ENCODE results near the gene MAGEA10.
A peak's percentile ranks its signal among the peaks of the same experiment; 100 is the strongest.
"Not testable (repeated sequence)": the region's sequence is repeated elsewhere in the genome, so short reads cannot be mapped to it uniquely, and the experiment has no call there.

The MAGEA10 gene

GRCh38 chrX:152138388-152138784, at the start of gene MAGEA10:
Gene MAGEA10, minus strand, starts transcription at chrX:152138577. Its CDS starts 2,957 bp downstream, at chrX:152135620.
- DNase-seq, result peak; percentile 25

- DNase-seq, result no peak
These were observed 39.3 kb upstream of the MAGEA10 start for GRCh38 chrX:152177497-152178269.

- DNase-seq, result no peak
These were observed 38.7 kb upstream of the MAGEA10 start for GRCh38 chrX:152177052-152177451.

- DNase-seq, result not testable (repeated sequence)
These were observed 37.5 kb upstream of the MAGEA10 start for GRCh38 chrX:152175892-152176291.

DNA sequence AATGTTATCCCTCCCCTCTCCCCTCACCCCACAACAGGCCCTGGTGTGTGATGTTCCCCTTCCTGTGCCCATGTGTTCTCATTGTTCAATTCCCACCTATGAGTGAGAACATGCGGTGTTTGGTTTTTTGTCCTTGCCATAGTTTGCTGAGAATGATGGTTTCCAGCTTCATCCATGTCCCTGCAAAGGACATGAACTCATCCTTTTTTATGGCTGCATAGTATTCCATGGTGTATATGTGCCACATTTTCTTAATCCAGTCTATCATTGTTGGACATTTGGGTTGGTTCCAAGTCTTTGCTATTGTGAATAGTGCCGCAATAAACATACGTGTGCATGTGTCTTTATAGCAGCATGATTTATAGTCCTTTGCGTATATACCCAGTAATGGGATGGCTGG, 35.5 kb upstream of the MAGEA10 start:
- DNase-seq, result not testable (repeated sequence)

- no peak for DNase-seq
These were observed 32.2 kb upstream of the MAGEA10 start for GRCh38 chrX:152170621-152171020.

- DNase-seq, result no peak
These were observed 26.8 kb upstream of the MAGEA10 start for GRCh38 chrX:152165033-152165743.

DNA sequence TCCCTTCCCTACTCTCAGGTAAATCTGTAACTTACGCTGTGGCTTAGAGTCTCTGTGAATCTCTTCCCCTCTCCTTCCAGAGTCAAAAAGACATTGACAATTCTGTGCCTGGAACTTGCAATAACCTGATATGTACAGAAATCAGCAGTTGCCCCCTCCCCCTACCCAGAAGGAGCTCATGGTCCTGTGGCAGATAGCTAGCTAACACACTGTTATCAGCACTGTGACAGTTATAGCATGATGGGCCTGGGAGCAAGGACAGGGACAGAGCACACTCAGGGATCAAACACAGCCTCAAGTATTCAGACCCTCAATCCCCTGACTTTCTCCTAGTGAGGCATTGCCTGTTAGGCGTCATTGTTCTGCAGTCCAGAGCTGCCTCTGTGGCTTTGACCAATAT, 18.7 kb upstream of the MAGEA10 start:
- DNase-seq, result no peak

- no peak for DNase-seq
These were observed 17.5 kb upstream of the MAGEA10 start for GRCh38 chrX:152155766-152156310.

- DNase-seq, result no peak
These were observed 15.7 kb upstream of the MAGEA10 start for GRCh38 chrX:152154050-152154449.

- DNase-seq, result no peak
These were observed 12.9 kb upstream of the MAGEA10 start for GRCh38 chrX:152151256-152151655.

- no peak for DNase-seq
These were observed 11.3 kb upstream of the MAGEA10 start for GRCh38 chrX:152149648-152150047.

DNA sequence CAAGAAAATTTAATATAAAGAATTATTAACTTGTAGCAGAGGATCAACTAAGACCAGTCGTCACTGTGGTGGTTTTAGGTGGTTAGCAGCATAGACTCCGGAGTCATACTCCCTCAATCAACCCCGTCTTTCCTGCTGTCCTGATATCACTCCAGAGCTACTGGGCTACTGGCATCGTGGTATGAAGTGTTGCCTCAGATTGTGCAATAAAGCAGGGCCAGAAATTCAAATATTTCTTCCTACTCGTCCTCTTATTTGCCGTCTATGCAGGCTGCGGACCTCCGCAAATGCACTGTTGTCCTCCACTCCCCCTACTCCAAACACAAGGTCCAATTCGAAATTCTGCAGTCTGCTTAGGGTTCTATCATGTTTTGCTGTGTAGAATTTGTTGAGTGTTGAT, 1.2 kb upstream of the MAGEA10 start:
- no peak for DNase-seq

DNA sequence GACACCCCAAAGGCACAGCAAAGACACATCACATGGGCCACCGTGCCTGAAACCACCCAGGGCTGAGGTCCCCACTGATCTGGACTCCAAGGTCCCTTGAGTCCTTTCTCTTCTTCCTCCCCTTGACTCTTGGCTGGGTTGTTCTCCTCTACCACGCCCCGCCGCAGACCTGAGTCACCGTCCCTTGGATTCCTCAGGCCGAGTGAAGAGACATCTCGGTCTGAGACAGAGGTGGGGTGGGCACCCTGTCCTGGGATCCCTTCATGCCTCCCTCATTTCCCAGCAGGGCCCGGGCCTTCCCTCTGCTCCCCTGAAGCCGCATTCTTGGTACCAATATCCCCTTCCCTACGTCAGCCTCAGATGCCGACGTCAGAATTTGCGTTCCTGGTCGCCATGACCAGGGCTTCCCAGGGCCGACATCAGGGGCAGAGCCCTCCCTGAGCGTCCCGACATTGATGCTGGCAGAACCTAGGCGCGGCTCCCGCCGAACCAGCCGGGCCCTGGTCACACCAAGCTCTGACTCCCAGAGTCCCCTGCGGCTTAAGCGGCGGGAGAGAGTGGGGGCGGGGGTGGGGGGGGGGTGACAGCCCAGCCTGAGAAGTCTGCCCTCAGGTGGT, 498 bp downstream of the MAGEA10 start:
- DNase-seq, result no peak

DNA sequence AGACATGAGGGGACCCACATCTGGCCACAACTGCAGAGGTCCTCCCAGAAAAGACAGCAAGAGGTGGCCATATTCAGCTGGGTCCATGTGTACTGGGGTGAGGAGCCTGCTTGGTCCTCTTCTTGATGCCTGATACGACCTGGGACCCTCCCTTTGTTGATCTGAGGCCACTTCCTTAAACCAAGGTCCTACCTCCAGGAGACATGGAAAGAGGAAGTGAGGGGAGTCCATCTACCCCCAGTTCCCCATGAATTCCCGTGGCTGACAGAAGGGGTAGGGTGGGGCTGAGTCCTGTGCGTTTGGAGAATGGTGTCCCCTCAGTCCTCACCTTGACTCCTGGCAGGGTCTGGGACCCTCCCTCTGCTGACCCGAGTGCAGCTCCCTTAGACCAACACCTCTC, 2.1 kb downstream of the MAGEA10 start:
- DNase-seq, result no peak

DNA sequence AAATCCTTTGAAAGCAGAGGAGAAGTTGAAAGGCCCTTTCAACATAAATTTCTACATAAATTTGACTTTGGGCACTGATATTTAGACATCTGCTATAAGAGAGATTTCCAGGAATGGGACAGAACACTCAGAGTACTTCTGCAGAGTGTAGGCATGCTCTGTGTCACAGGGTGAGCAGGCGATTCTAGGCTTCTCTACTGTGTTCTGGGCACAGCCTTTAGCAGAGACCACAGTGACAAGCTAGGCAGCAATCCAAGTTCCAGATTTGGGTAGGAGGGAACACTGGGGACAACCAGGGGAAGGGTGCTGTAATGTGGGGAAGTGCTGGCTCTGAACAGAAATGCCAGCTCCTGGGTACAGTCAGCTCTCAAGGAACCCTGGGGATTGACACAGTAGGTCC, 6.9 kb downstream of the MAGEA10 start:
- no peak for DNase-seq

DNA sequence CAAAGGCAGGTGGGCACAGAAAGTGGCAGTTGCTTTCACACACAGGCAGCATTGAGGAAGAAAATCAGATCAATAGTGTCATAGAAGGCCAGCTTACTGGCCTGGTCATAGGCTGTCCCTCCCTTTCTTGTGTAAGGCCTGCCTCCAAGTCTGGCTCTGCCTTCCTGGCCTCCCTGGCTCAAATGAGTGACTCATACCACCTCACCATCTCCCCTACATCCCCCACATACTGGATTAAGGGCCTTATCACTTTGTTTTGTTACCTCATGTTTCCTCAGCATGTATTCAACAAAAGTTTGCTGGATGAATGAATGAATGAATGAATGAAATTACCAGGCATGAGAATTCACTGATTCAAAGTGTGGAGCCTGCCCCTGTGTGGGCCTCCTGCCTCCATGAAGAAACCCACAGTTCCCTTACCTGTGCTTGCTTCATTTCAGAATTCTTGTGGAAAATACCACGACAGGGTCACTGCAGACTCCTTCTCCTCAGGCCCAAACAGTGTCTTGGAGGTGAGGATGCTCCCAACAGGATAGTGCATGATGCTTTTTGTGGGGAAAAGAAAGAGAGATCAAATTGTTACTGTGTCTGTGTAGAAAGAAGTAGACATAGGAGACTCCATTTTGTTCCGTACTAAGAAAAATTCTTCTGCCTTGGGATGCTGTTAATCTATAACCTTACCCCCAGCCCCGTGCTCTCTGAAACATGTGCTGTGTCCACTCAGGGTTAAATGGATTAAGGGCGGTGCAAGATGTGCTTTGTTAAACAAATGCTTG, 9.1 kb downstream of the MAGEA10 start:
- not testable (repeated sequence) for DNase-seq

- DNase-seq, result no peak
These were observed 21.1 kb downstream of the MAGEA10 start for GRCh38 chrX:152117305-152117704.

GRCh38 chrX:152108527-152108926, 29.9 kb downstream of the MAGEA10 start:
- no peak for DNase-seq

DNA sequence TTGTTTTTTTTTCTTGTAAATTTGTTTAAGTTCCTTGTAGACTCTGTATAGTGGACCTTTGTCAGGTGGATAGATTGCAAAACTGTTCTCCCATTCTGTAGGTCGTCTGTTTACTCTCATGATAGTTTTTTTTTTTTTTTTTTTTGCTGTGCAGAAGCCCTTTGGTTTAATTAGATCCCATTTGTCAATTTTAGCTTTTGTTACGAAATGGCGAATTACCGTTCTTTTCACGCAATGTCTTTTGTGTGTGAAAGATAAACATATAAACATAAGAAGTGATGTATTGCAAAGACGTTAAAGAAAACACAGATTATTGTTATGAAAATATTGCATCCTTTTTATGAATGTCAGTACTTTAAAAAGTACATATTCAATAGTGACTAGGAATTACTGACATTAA, 34.5 kb downstream of the MAGEA10 start:
- no peak for DNase-seq

GRCh38 chrX:152086141-152086540, 52.2 kb downstream of the MAGEA10 start:
- DNase-seq, result no peak

Measured in NCI-H2029 (cell line).